GM18951 (cell line): ENCODE data around the gene ATP8A1.

Source experiments
- POLR2A ChIP-seq: IDR thresholded peaks from 4 replicates; pipeline ENCODE4 v1.6.1; 2011; ENCODE audit warnings: mild to moderate bottlenecking; ENCODE audit not compliant: insufficient read length, insufficient read depth; ENCODE audit errors: extremely low read depth
- in situ Hi-C: fragments of 300-500 bp; cut with MboI; formaldehyde crosslinking; loops from one replicate; pipeline ENCODE4 v1.12.0; 2022; ENCODE audit warnings: low sequenced_read_pairs, mixed read lengths, inconsistent platforms; ENCODE audit not compliant: unreplicated experiment

The ATP8A1 gene

GRCh38 chr4:42523066-42523718, 133.7 kb downstream of the ATP8A1 start:
- in situ Hi-C loops: loop anchor here (25.0 kb wide), 2 partner anchors 236 to 561 kb away; no protein-coding TSS in a partner anchor
- no peak for TF ChIP-seq POLR2A

DNA sequence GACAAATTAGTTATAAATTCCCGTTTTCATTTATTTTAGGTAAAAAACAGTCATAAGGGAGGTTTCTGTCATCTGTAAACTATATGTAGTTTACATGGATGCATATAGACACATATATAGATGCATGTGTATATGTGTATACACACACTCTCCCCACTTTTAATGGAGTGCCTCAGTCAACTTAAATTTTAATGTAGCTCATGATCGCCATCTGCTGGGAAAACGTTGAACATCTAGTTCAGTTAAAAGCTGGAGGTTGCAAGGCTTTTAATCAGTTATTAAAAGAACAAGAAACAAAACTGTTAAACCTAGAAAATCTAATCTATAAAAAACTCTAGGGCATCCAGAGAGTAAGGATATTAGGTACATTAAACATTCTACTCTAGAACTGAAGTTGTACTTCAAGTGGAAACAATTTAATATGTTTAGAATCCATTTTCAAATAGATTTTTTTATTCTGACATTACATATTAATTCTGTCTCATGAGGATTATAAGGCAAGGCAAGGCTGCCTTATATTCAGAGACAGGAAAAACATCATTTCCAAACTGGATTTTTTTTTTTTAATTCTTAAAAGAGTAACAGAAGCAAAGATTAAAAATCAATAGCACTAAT, 137.0 kb downstream of the ATP8A1 start:
- in situ Hi-C loops: loop anchor here (25.0 kb wide), 2 partner anchors 233 to 558 kb away; no protein-coding TSS in a partner anchor
- no peak for TF ChIP-seq POLR2A

DNA sequence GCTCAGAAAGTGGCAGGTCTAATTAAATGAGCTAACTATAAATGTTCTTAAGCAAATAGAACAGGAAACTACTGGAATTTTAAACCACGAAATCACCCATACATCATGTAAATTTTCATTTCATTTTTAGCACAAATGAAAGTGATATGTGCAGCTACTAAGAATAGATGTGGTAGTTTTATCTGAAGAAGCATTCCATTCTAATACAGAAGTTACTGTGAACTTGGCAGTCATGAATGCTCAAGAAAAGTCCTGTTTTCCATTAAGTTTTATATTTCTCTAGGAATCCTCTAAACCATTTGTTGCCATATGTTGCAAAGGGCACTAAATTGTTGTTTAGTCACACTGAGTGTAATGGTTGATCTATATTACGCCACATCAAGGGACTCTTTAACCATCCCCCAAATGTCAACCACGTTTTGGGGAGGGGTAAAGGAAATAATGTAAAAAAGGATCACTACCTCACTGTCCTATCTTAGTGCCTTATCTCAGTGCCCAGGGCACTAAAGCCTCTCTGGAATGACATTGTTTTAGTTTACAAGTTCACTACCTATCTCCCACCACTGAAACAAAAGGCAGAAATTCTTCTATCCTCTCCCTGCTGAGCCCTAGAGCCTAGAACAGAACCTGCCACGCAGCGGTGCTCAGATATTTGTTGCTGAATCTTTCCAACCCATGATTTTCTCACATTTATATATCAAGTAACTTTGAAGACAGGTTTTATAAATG, 141.6 kb downstream of the ATP8A1 start:
- in situ Hi-C loops: loop anchor here (25.0 kb wide), 2 partner anchors 228 to 553 kb away; no protein-coding TSS in a partner anchor
- no peak for TF ChIP-seq POLR2A

- TF ChIP-seq POLR2A: no peak
- in situ Hi-C loops: loop anchor here (25.0 kb wide), 2 partner anchors 227 to 552 kb away; no protein-coding TSS in a partner anchor
Measured at GRCh38 chr4:42513748-42514492, 143.0 kb downstream of the ATP8A1 start.

- TF ChIP-seq POLR2A: no peak
- in situ Hi-C loops: loop anchor here (25.0 kb wide), 2 partner anchors 225 to 550 kb away; no protein-coding TSS in a partner anchor
Measured at GRCh38 chr4:42512226-42512625, 144.7 kb downstream of the ATP8A1 start.

- TF ChIP-seq POLR2A: no peak
- in situ Hi-C loops: loop anchor here (25.0 kb wide), 2 partner anchors 223 to 548 kb away; no protein-coding TSS in a partner anchor
Measured at GRCh38 chr4:42510225-42510624, 146.7 kb downstream of the ATP8A1 start.

DNA sequence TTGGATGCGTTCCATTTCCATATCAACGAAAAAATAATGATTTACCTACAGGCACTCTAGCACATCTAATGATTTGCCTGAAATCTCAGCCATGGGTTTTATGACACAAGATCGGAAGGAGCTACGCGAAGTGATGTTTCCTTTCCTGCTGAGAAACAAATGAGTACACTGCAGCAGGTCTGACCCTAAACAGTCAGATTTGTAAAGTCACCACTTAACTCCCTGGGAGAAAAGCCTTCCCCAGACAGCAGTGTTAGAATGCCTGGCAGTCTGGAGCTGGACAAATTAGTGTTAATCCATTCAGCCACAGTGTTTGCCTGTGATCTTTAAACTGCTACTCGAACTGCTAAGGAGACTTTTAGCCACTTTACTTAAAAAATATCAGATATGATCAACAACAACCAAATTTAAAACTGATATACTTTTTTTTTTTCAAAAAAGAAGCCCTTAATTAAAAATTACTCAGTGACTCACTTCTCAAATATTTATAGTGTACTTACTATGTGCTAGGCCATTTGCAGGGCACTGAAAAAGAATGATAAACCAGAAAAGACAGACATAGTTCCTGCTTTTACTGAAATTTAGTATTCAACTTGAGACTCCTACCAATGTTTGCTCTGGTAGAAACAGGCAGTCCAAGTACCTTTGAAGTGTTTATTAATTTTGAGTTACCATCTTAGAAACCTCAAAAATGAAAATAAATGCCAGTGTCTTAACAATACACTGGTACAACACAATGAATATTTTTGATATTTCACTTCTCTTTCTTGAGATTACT, 155.1 kb downstream of the ATP8A1 start:
- TF ChIP-seq POLR2A: no peak
- in situ Hi-C loops: loop anchor here (25.0 kb wide), 2 partner anchors 215 to 540 kb away; no protein-coding TSS in a partner anchor

- in situ Hi-C loops: no loop called here
- TF ChIP-seq POLR2A: no peak
Measured at GRCh38 chr4:42498040-42498439, 158.9 kb downstream of the ATP8A1 start.

GRCh38 chr4:42497142-42497910, 159.6 kb downstream of the ATP8A1 start:
- TF ChIP-seq POLR2A: no peak
- in situ Hi-C loops: no loop called here

DNA sequence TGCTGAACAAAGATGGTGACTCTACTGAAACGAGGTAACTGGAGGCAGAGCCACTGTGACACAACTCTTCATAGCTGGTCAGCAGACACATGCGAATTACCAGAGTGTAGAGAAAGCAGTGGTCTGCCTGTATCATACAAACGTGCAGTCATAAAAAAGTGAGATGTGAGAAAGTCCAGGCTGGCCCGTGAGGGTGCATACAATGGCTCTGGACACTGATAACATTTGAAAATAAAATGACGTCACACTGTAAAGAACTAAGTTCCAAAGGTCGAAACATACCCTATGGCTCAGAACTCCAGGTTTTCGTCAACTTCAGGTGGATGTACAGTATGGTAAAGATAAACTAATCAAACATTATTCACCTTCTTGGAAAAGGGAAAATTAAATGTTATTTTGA, 163.9 kb downstream of the ATP8A1 start:
- no peak for TF ChIP-seq POLR2A
- in situ Hi-C loops: no loop called here

DNA sequence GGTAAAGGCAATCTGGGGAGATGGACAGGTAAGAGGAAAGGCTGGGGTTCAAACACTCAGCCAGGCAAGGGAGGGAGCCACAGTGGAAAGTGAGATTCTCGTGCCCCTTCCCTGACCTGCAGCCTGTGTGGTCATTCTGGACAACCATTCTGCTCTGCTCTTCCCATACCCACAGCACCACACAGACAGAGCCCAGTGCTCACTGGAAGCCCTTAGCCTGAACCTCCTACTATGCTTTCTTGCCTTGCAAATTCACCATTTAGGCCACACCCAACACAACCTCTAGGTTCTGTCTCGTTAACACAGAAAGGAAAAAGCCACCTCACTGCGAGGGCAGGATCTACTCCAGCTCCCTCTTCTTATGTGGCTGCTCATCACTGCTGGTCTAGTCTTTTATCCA, 166.9 kb downstream of the ATP8A1 start:
- TF ChIP-seq POLR2A: no peak
- in situ Hi-C loops: no loop called here
